ENCODE results near the gene CACNA1A.

DNA sequence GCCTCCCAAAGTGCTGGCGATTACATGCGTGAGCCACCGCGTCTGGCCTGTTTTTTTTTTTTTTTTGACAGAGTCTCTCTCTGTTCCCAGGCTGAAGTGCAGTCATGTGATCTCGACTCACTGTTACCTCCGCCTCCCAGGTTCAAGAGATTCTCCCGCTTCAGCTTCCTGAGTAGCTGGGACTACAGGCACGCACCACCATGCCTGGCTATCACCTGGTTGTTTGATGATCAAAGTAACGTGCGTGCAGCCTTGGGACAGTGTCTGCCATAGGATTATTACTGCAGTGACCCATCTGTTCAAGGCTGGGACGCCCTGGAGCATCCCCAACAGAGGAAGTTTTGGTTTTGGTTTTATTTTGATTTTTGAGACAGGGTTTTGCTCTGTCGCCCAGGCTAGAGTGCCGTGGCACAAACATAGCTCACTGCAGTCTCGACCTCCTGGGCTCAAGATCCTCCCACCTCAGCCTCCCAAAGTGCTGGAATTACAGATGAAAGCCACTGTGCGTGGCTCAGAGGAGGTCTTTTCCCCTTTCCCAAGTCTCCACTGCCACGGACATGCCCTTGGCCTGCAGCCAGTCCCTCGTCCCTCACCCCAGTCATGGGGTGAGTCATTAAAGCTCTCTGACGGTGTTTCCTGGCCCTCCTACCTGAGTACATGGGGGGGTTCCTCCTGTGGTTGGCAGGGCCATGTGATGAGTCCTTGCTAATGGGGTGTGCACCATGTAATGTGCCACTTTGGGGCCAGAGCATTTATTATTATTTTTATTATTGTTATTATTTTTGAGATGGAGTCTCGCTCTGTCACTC is 290.5 kb downstream of the CACNA1A start:
- TF ChIP-seq ELF4 (IDR thresholded peaks at IDR 0.05) (no peak), ARNT (IDR thresholded peaks at IDR 0.05) (no peak), FOXM1 (IDR thresholded peaks at IDR 0.05; ENCODE audit: borderline replicate concordance) (no peak), FOXA1 (IDR thresholded peaks at IDR 0.05) (no peak), SP1 (IDR thresholded peaks at IDR 0.05) (no peak)
